ENCODE results near the gene VSTM5. TPM values are rescaled to one million over a fixed set of nuclear protein-coding genes. Genes with fewer than 3 reads are reported as not detected.

VSTM5 gene
- total and polyA plus RNA-seq, 12 donors: 0.07 to 0.55 (median 0.16) TPM; not detected in 5

DNA sequence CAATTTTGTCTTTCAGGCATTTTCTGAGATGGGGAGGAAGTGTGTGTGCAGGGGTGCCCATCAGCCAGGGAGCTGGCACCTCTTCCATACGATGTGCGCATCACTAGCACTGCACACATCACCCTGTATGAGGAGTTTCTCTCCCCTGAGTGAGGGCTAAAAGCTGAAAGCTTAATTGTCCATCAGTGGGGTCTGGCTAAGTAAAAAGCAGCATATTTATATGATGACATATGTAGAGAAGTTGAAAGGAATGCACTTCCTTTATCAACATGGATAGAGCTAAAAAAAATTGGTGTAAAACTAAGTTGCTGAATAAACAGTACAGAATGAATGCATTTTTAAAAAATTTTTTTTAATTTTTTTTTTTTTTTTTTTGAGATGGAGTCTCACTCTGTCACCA, 4.0 kb downstream of the VSTM5 start:
- H3K9me3 ChIP-seq (replicated peaks in 1 of 3): no peaks in the 10 kb centered on the region
- TF ChIP-seq, protein P1, sequence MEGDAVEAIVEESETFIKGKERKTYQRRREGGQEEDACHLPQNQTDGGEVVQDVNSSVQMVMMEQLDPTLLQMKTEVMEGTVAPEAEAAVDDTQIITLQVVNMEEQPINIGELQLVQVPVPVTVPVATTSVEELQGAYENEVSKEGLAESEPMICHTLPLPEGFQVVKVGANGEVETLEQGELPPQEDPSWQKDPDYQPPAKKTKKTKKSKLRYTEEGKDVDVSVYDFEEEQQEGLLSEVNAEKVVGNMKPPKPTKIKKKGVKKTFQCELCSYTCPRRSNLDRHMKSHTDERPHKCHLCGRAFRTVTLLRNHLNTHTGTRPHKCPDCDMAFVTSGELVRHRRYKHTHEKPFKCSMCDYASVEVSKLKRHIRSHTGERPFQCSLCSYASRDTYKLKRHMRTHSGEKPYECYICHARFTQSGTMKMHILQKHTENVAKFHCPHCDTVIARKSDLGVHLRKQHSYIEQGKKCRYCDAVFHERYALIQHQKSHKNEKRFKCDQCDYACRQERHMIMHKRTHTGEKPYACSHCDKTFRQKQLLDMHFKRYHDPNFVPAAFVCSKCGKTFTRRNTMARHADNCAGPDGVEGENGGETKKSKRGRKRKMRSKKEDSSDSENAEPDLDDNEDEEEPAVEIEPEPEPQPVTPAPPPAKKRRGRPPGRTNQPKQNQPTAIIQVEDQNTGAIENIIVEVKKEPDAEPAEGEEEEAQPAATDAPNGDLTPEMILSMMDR (IDR thresholded peaks at IDR 0.05): no peak
- TF ChIP-seq POLR2A (IDR thresholded peaks at IDR 0.05): no peak
- 78 to 91% (median 84%) methylated on average over 2 of the region's 2 CpGs for WGBS, 4 donors
- H3K36me3 ChIP-seq (replicated peaks in 1 of 2): no peaks in the 10 kb centered on the region
- intact Hi-C loops (cut with DNase I): no loop called here
- H3K4me3 ChIP-seq: no peak overlapping the region
- peaks cover 0 to 3% of the 10 kb centered on the region in 2 donors for H3K4me1 ChIP-seq (replicated peaks in 1 of 2)
- H3K27me3 ChIP-seq: no peaks in the 10 kb centered on the region
- DNase-seq: no peak
- H3K27ac ChIP-seq: no peak overlapping the region

- no peaks in the 10 kb centered on the region for H3K9me3 ChIP-seq (replicated peaks in 1 of 3)
- no peak overlapping the region for H3K4me3 ChIP-seq
- H3K36me3 ChIP-seq (replicated peaks in 1 of 2): no peaks in the 10 kb centered on the region
- intact Hi-C loops (cut with DNase I): no loop called here
- no peak overlapping the region for H3K27ac ChIP-seq
- WGBS, 4 donors: 67 to 91% (median 80%) methylated on average over 5 to 8 of the region's 8 CpGs
- H3K4me1 ChIP-seq (replicated peaks in 1 of 2): peaks cover 0 to 3% of the 10 kb centered on the region in 2 donors
- no peak for DNase-seq
- TF ChIP-seq POLR2A (IDR thresholded peaks at IDR 0.05): no peak
- TF ChIP-seq, protein P1 (IDR thresholded peaks at IDR 0.05): no peak
- no peaks in the 10 kb centered on the region for H3K27me3 ChIP-seq
Observed at GRCh38 chr11:93845181-93846092, 5.0 kb downstream of the VSTM5 start.

GRCh38 chr11:93844568-93844967, 5.8 kb downstream of the VSTM5 start:
- intact Hi-C loops (cut with DNase I): no loop called here
- Histone ChIP-seq H3K9me3 (replicated peaks in 1 of 3) (no peaks in the 10 kb centered on the region), H3K27ac (no peak overlapping the region), H3K4me1 (replicated peaks in 1 of 2) (peaks cover 0 to 1% of the 10 kb centered on the region in 2 donors), H3K27me3 (no peaks in the 10 kb centered on the region), H3K4me3 (no peak overlapping the region), H3K36me3 (replicated peaks in 1 of 2) (no peaks in the 10 kb centered on the region)
- 68 to 81% (median 75%) methylated on average over 5 to 7 of the region's 7 CpGs for WGBS, 4 donors
- TF ChIP-seq, protein P1 (IDR thresholded peaks at IDR 0.05): no peak
- no peak for DNase-seq

DNA sequence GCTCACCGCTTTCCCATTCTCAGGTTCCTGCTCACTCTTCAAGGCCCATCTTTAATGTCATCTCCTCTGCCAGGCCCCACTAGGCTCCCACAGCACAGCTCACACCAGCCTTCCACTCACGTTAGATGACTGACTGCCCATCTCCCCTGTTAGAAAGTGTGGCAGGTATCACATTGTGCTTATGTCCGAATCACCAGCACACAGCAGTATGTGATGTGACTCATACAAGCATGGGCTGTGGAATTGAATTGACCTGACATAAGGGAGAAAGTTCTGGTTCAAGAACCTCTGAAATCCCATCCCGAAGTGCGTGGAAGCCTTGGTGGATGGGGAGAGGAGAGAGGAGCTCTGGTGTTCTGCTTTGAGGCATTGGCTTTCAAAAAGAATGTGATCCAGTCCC, 6.5 kb downstream of the VSTM5 start:
- DNase-seq: no peak
- Histone ChIP-seq H3K4me3 (no peak overlapping the region), H3K36me3 (replicated peaks in 1 of 2) (no peaks in the 10 kb centered on the region), H3K4me1 (replicated peaks in 1 of 2) (no peaks in the 10 kb centered on the region), H3K9me3 (replicated peaks in 1 of 3) (no peaks in the 10 kb centered on the region), H3K27me3 (no peaks in the 10 kb centered on the region), H3K27ac (no peak overlapping the region)
- TF ChIP-seq, protein P1 (IDR thresholded peaks at IDR 0.05): no peak
- TF ChIP-seq POLR2A (IDR thresholded peaks at IDR 0.05): no peak
- 89 to 95% (median 90%) methylated on average over 5 of the region's 5 CpGs for WGBS, 4 donors
- intact Hi-C loops (cut with DNase I): no loop called here

Data from adrenal gland (tissue), 12 donors.